BLaER1 (cell line): ENCODE measurements around the gene SLC8A1.
A peak's percentile ranks its signal among the peaks of the same experiment; 100 is the strongest.

ENCODE experiments used
- H3K27ac ChIP-seq: shearing (Covaris generic); formaldehyde crosslinking; 2 replicates; pipeline ENCODE4 v1.8.1; 2022
- H3K27me3 ChIP-seq: shearing (Covaris generic); formaldehyde crosslinking; 2 replicates; pipeline ENCODE4 v1.8.1; 2022
- H3K36me3 ChIP-seq: shearing (Covaris generic); formaldehyde crosslinking; 2 replicates; pipeline ENCODE4 v1.8.1; 2022
- H3K4me1 ChIP-seq: shearing (Covaris generic); formaldehyde crosslinking; 2 replicates; pipeline ENCODE4 v1.8.1; 2022
- H3K4me2 ChIP-seq: shearing (Covaris generic); formaldehyde crosslinking; 2 replicates; pipeline ENCODE4 v1.8.1; 2022
- H3K4me3 ChIP-seq: shearing (Covaris generic); formaldehyde crosslinking; 2 replicates; pipeline ENCODE4 v1.8.1; 2022
- H3K9ac ChIP-seq: shearing (Covaris generic); formaldehyde crosslinking; 2 replicates; pipeline ENCODE4 v1.8.1; 2022
- H3K9me3 ChIP-seq: shearing (Covaris generic); formaldehyde crosslinking; 2 replicates; pipeline ENCODE4 v1.8.1; 2022
- H4K20me1 ChIP-seq: shearing (Covaris generic); formaldehyde crosslinking; 2 replicates; pipeline ENCODE4 v1.8.1; 2022
- Cebpa-rat ChIP-seq: shearing (Covaris generic); IDR thresholded peaks from 2 replicates; pipeline ENCODE4 v1.8.1; 2022

Gene SLC8A1

GRCh38 chr2:40100676-40101075 lies 351.2 kb downstream of the SLC8A1 start:
- H3K9ac ChIP-seq: no peak overlapping the region
- no peaks in the 10 kb centered on the region for H3K36me3 ChIP-seq
- peak overlapping the region; percentile 67 for H3K4me2 ChIP-seq
- H3K27ac ChIP-seq: peak overlapping the region; percentile 2; the same call in 1 of the 2 replicates
- no peak for TF ChIP-seq Cebpa-rat
- no peaks in the 10 kb centered on the region for H3K9me3 ChIP-seq
- no peaks in the 10 kb centered on the region for H4K20me1 ChIP-seq
- no peaks in the 10 kb centered on the region for H3K27me3 ChIP-seq
- peaks cover 49% of the 10 kb centered on the region for H3K4me1 ChIP-seq
- H3K4me3 ChIP-seq: no peak overlapping the region

GRCh38 chr2:40098786-40099470 lies 353.0 kb downstream of the SLC8A1 start:
- H3K4me3 ChIP-seq: no peak overlapping the region
- H3K27ac ChIP-seq: no peak overlapping the region
- no peaks in the 10 kb centered on the region for H4K20me1 ChIP-seq
- H3K36me3 ChIP-seq: no peaks in the 10 kb centered on the region
- H3K27me3 ChIP-seq: no peaks in the 10 kb centered on the region
- H3K4me2 ChIP-seq: no peak overlapping the region
- H3K4me1 ChIP-seq: peaks cover 39% of the 10 kb centered on the region
- TF ChIP-seq Cebpa-rat: no peak
- no peaks in the 10 kb centered on the region for H3K9me3 ChIP-seq
- no peak overlapping the region for H3K9ac ChIP-seq

GRCh38 chr2:40097691-40098385 lies 354.1 kb downstream of the SLC8A1 start:
- no peak for TF ChIP-seq Cebpa-rat
- H3K36me3 ChIP-seq: no peaks in the 10 kb centered on the region
- H3K4me3 ChIP-seq: no peak overlapping the region
- no peak overlapping the region for H3K4me2 ChIP-seq
- H4K20me1 ChIP-seq: no peaks in the 10 kb centered on the region
- H3K27me3 ChIP-seq: no peaks in the 10 kb centered on the region
- peaks cover 36% of the 10 kb centered on the region for H3K4me1 ChIP-seq
- no peak overlapping the region for H3K27ac ChIP-seq
- H3K9me3 ChIP-seq: no peaks in the 10 kb centered on the region
- no peak overlapping the region for H3K9ac ChIP-seq

- Histone ChIP-seq H3K27me3 (no peaks in the 10 kb centered on the region), H3K4me1 (peaks cover 21% of the 10 kb centered on the region), H3K4me2 (no peak overlapping the region), H4K20me1 (no peaks in the 10 kb centered on the region), H3K27ac (no peak overlapping the region), H3K4me3 (no peak overlapping the region), H3K9me3 (no peaks in the 10 kb centered on the region), H3K9ac (no peak overlapping the region), H3K36me3 (no peaks in the 10 kb centered on the region)
- no peak for TF ChIP-seq Cebpa-rat
These were observed 355.5 kb downstream of the SLC8A1 start for GRCh38 chr2:40096360-40096759.

- Histone ChIP-seq H3K9ac (no peak overlapping the region), H3K27me3 (no peaks in the 10 kb centered on the region), H4K20me1 (no peaks in the 10 kb centered on the region), H3K36me3 (no peaks in the 10 kb centered on the region), H3K4me2 (no peak overlapping the region), H3K4me3 (no peak overlapping the region), H3K4me1 (peaks cover 7% of the 10 kb centered on the region), H3K27ac (no peak overlapping the region), H3K9me3 (no peaks in the 10 kb centered on the region)
- TF ChIP-seq Cebpa-rat: no peak
These were observed 356.9 kb downstream of the SLC8A1 start for GRCh38 chr2:40095000-40095399.

GRCh38 chr2:40094451-40094850 lies 357.4 kb downstream of the SLC8A1 start:
- TF ChIP-seq Cebpa-rat: no peak
- H3K4me3 ChIP-seq: no peak overlapping the region
- H3K27ac ChIP-seq: no peak overlapping the region
- peaks cover 2% of the 10 kb centered on the region for H3K4me1 ChIP-seq
- no peaks in the 10 kb centered on the region for H3K36me3 ChIP-seq
- no peaks in the 10 kb centered on the region for H3K9me3 ChIP-seq
- no peak overlapping the region for H3K9ac ChIP-seq
- no peaks in the 10 kb centered on the region for H4K20me1 ChIP-seq
- no peak overlapping the region for H3K4me2 ChIP-seq
- no peaks in the 10 kb centered on the region for H3K27me3 ChIP-seq

GRCh38 chr2:40093021-40093675 lies 358.7 kb downstream of the SLC8A1 start:
- H3K4me1 ChIP-seq: no peaks in the 10 kb centered on the region
- TF ChIP-seq Cebpa-rat: no peak
- H4K20me1 ChIP-seq: no peaks in the 10 kb centered on the region
- H3K27ac ChIP-seq: no peak overlapping the region
- H3K4me3 ChIP-seq: no peak overlapping the region
- H3K9me3 ChIP-seq: no peaks in the 10 kb centered on the region
- no peak overlapping the region for H3K9ac ChIP-seq
- H3K4me2 ChIP-seq: no peak overlapping the region
- H3K27me3 ChIP-seq: no peaks in the 10 kb centered on the region
- no peaks in the 10 kb centered on the region for H3K36me3 ChIP-seq

GRCh38 chr2:40090044-40090443 lies 361.8 kb downstream of the SLC8A1 start:
- Histone ChIP-seq H3K4me3 (no peak overlapping the region), H3K27me3 (no peaks in the 10 kb centered on the region), H4K20me1 (no peaks in the 10 kb centered on the region), H3K9ac (no peak overlapping the region), H3K9me3 (no peaks in the 10 kb centered on the region), H3K4me2 (no peak overlapping the region), H3K36me3 (no peaks in the 10 kb centered on the region), H3K27ac (no peak overlapping the region), H3K4me1 (no peaks in the 10 kb centered on the region)
- TF ChIP-seq Cebpa-rat: no peak

- no peaks in the 10 kb centered on the region for H4K20me1 ChIP-seq
- no peaks in the 10 kb centered on the region for H3K36me3 ChIP-seq
- TF ChIP-seq Cebpa-rat: no peak
- no peak overlapping the region for H3K4me2 ChIP-seq
- no peaks in the 10 kb centered on the region for H3K9me3 ChIP-seq
- no peak overlapping the region for H3K9ac ChIP-seq
- H3K4me3 ChIP-seq: no peak overlapping the region
- H3K27me3 ChIP-seq: no peaks in the 10 kb centered on the region
- H3K4me1 ChIP-seq: no peaks in the 10 kb centered on the region
- no peak overlapping the region for H3K27ac ChIP-seq
These were observed 364.0 kb downstream of the SLC8A1 start for GRCh38 chr2:40087927-40088326.

GRCh38 chr2:40087434-40087833 lies 364.5 kb downstream of the SLC8A1 start:
- TF ChIP-seq Cebpa-rat: no peak

More at GRCh38 chr2:40087434-40087833, 364.5 kb downstream of the SLC8A1 start:
- no peaks in the 10 kb centered on the region for H3K27me3 ChIP-seq
- no peak overlapping the region for H3K4me2 ChIP-seq
- H3K4me3 ChIP-seq: no peak overlapping the region
- no peaks in the 10 kb centered on the region for H3K9me3 ChIP-seq
- no peaks in the 10 kb centered on the region for H4K20me1 ChIP-seq
- H3K36me3 ChIP-seq: no peaks in the 10 kb centered on the region
- H3K4me1 ChIP-seq: no peaks in the 10 kb centered on the region
- H3K27ac ChIP-seq: no peak overlapping the region
- H3K9ac ChIP-seq: no peak overlapping the region
